HG03045 (cell line): ENCODE results near the gene LMAN2.
"Not testable (repeated sequence)": the region's sequence is repeated elsewhere in the genome, so short reads cannot be mapped to it uniquely, and the experiment has no call there.

Experiments
- ATAC-seq: cut with Tn5 transposase; IDR thresholded peaks from one replicate; pipeline ENCODE4 v1.9.1; 2021; ENCODE audit warnings: mild to moderate bottlenecking, moderate library complexity; ENCODE audit not compliant: unreplicated experiment

Gene LMAN2

GRCh38 chr5:177365845-177366527, 14.5 kb upstream of the LMAN2 start:
- no peak for ATAC-seq

GRCh38 chr5:177364159-177364962, 12.9 kb upstream of the LMAN2 start:
- peak; percentile 41 for ATAC-seq

- no peak for ATAC-seq
Observed at GRCh38 chr5:177363565-177363964, 12.1 kb upstream of the LMAN2 start.

- peak; percentile 37 for ATAC-seq
Observed at GRCh38 chr5:177362610-177363507, 11.4 kb upstream of the LMAN2 start.

GRCh38 chr5:177362292-177362609, 10.8 kb upstream of the LMAN2 start:
- no peak for ATAC-seq

GRCh38 chr5:177361418-177362291, 10.2 kb upstream of the LMAN2 start:
- no peak for ATAC-seq

- not testable (repeated sequence) for ATAC-seq
Observed at GRCh38 chr5:177360740-177361139, 9.3 kb upstream of the LMAN2 start.

GRCh38 chr5:177359860-177360259, 8.4 kb upstream of the LMAN2 start:
- no peak for ATAC-seq

- no peak for ATAC-seq
Observed at GRCh38 chr5:177359451-177359851, 8.0 kb upstream of the LMAN2 start.

GRCh38 chr5:177358370-177358819, 6.9 kb upstream of the LMAN2 start:
- no peak for ATAC-seq

GRCh38 chr5:177357459-177358351, 6.2 kb upstream of the LMAN2 start, which contains the start of gene RGS14:
Gene RGS14 (plus strand): TSS chr5:177357924. CDS start chr5:177358025, 101 bp downstream.
- peak; percentile 88 for ATAC-seq

GRCh38 chr5:177357146-177357458, 5.6 kb upstream of the LMAN2 start:
- ATAC-seq, result no peak

GRCh38 chr5:177356746-177357145, 5.3 kb upstream of the LMAN2 start:
- ATAC-seq, result no peak

GRCh38 chr5:177355868-177356168, 4.3 kb upstream of the LMAN2 start:
- ATAC-seq, result no peak

GRCh38 chr5:177355162-177355867, 3.8 kb upstream of the LMAN2 start:
- ATAC-seq, result no peak

- ATAC-seq, result no peak
Observed at GRCh38 chr5:177354711-177355110, 3.2 kb upstream of the LMAN2 start.

- ATAC-seq, result no peak
Observed at GRCh38 chr5:177354256-177354655, 2.8 kb upstream of the LMAN2 start.

GRCh38 chr5:177353093-177353492, 1.6 kb upstream of the LMAN2 start:
- no peak for ATAC-seq

- no peak for ATAC-seq
Observed at GRCh38 chr5:177350776-177351391, 584 bp downstream of the LMAN2 start.
